Stimulated activated naive CD8-positive, alpha-beta T cell treated with anti-CD3 and anti-CD28 coated beads, Interleukin-15, amount 100 ng/mL, for 72 hours (primary cell): ENCODE measurements around the gene OLA1.

ENCODE experiments used
- ATAC-seq: fragments of 150-1000 bp; cut with Tn5 transposase; 2 replicates; pipeline ENCODE4 v1.10.0; 2021; ENCODE audit warnings: mild to moderate bottlenecking, moderate library complexity
- DNase-seq, 2 donors: peaks; one replicate each; pipeline ENCODE4 v3.0.0; 2021 to 2022
- H3K27ac Mint-ChIP-seq, 2 donors: one replicate each; pipeline ENCODE4 v1.8.0; 2022; ENCODE audit warnings: mild to moderate bottlenecking in 2 of 2, mixed read lengths in 2 of 2, moderate library complexity in 2 of 2
- H3K27me3 Mint-ChIP-seq: one replicate; pipeline ENCODE4 v1.8.0; 2022; ENCODE audit warnings: mixed read lengths
- H3K4me1 Mint-ChIP-seq: one replicate; pipeline ENCODE4 v1.8.0; 2022; ENCODE audit warnings: mild to moderate bottlenecking, mixed read lengths
- H3K4me3 Mint-ChIP-seq, 2 donors: one replicate each; pipeline ENCODE4 v1.8.0; 2022; ENCODE audit warnings: mild to moderate bottlenecking in 2 of 2, mixed read lengths in 2 of 2, moderate library complexity in 1 of 2
- H3K9me3 Mint-ChIP-seq, 2 donors: one replicate each; pipeline ENCODE4 v1.8.0; 2022; ENCODE audit warnings: mixed read lengths in 2 of 2

Gene OLA1

GRCh38 chr2:174076975-174077374 lies 171.4 kb downstream of the OLA1 start:
- Mint-ChIP-seq H3K9me3 (no peaks in the 10 kb centered on the region), H3K27me3 (no peaks in the 10 kb centered on the region), H3K4me3 (no peak overlapping the region), H3K27ac (no peak overlapping the region), H3K4me1 (no peaks in the 10 kb centered on the region)
- no peak for DNase-seq
- ATAC-seq = no peak

- no peaks in the 10 kb centered on the region for H3K4me1 Mint-ChIP-seq
- no peak overlapping the region for H3K4me3 Mint-ChIP-seq
Observed at GRCh38 chr2:174076040-174076439, 172.3 kb downstream of the OLA1 start.

GRCh38 chr2:174074831-174075230 lies 173.5 kb downstream of the OLA1 start:
- no peaks in the 10 kb centered on the region for H3K4me1 Mint-ChIP-seq
- H3K27ac Mint-ChIP-seq = no peak overlapping the region
- no peaks in the 10 kb centered on the region for H3K27me3 Mint-ChIP-seq
- ATAC-seq (no peak), DNase-seq (no peak)
- H3K9me3 Mint-ChIP-seq = no peaks in the 10 kb centered on the region
- H3K4me3 Mint-ChIP-seq = no peak overlapping the region

More at GRCh38 chr2:174076040-174076439, 172.3 kb downstream of the OLA1 start:
- Mint-ChIP-seq H3K27me3 (no peaks in the 10 kb centered on the region), H3K9me3 (no peaks in the 10 kb centered on the region), H3K27ac (no peak overlapping the region)
- ATAC-seq (no peak), DNase-seq (no peak)

- no peak for DNase-seq
- no peaks in the 10 kb centered on the region for H3K27me3 Mint-ChIP-seq
- no peaks in the 10 kb centered on the region for H3K4me1 Mint-ChIP-seq
- H3K4me3 Mint-ChIP-seq = no peak overlapping the region
- no peak for ATAC-seq
- no peak overlapping the region for H3K27ac Mint-ChIP-seq
- H3K9me3 Mint-ChIP-seq = no peaks in the 10 kb centered on the region
Observed at GRCh38 chr2:174072857-174073256, 175.5 kb downstream of the OLA1 start.

GRCh38 chr2:174072069-174072468 lies 176.3 kb downstream of the OLA1 start:
- H3K9me3 Mint-ChIP-seq = no peaks in the 10 kb centered on the region
- H3K4me1 Mint-ChIP-seq = no peaks in the 10 kb centered on the region
- ATAC-seq (no peak), DNase-seq (no peak)
- no peak overlapping the region for H3K27ac Mint-ChIP-seq
- H3K27me3 Mint-ChIP-seq = peaks cover under 1% of the 10 kb centered on the region
- H3K4me3 Mint-ChIP-seq = no peak overlapping the region

- Mint-ChIP-seq H3K4me1 (no peaks in the 10 kb centered on the region), H3K27me3 (peaks cover 8% of the 10 kb centered on the region), H3K4me3 (no peak overlapping the region), H3K27ac (no peak overlapping the region), H3K9me3 (peaks cover 0 to 7% of the 10 kb centered on the region in 2 donors)
- no peak for DNase-seq
- ATAC-seq = no peak
Observed at GRCh38 chr2:174071321-174071720, 177.0 kb downstream of the OLA1 start.

- Mint-ChIP-seq H3K27ac (no peak overlapping the region), H3K9me3 (peaks cover 0 to 7% of the 10 kb centered on the region in 2 donors), H3K27me3 (peaks cover 8% of the 10 kb centered on the region), H3K4me3 (no peak overlapping the region), H3K4me1 (no peaks in the 10 kb centered on the region)
- DNase-seq (no peak), ATAC-seq (no peak)
Observed at GRCh38 chr2:174070281-174070680, 178.1 kb downstream of the OLA1 start.

- H3K4me1 Mint-ChIP-seq = no peaks in the 10 kb centered on the region
- peaks cover 17% of the 10 kb centered on the region for H3K27me3 Mint-ChIP-seq
- DNase-seq (no peak), ATAC-seq (no peak)
- H3K4me3 Mint-ChIP-seq = no peak overlapping the region
- no peak overlapping the region for H3K27ac Mint-ChIP-seq
- H3K9me3 Mint-ChIP-seq = peaks cover 0 to 7% of the 10 kb centered on the region in 2 donors
Observed at GRCh38 chr2:174067815-174068214, 180.5 kb downstream of the OLA1 start.

GRCh38 chr2:174066871-174067270 lies 181.5 kb downstream of the OLA1 start:
- no peak overlapping the region for H3K27ac Mint-ChIP-seq
- no peak overlapping the region for H3K4me3 Mint-ChIP-seq
- H3K9me3 Mint-ChIP-seq = peaks cover 0 to 7% of the 10 kb centered on the region in 2 donors
- ATAC-seq = no peak
- no peaks in the 10 kb centered on the region for H3K4me1 Mint-ChIP-seq
- DNase-seq = no peak
- H3K27me3 Mint-ChIP-seq = peaks cover 17% of the 10 kb centered on the region

- DNase-seq (no peak), ATAC-seq (no peak)
- H3K27me3 Mint-ChIP-seq = peaks cover 17% of the 10 kb centered on the region
- no peak overlapping the region for H3K4me3 Mint-ChIP-seq
- peaks cover 10 to 21% of the 10 kb centered on the region in 2 donors for H3K9me3 Mint-ChIP-seq
- no peak overlapping the region for H3K27ac Mint-ChIP-seq
- H3K4me1 Mint-ChIP-seq = no peaks in the 10 kb centered on the region
Observed at GRCh38 chr2:174063492-174064092, 184.7 kb downstream of the OLA1 start.

GRCh38 chr2:174062934-174063333 lies 185.4 kb downstream of the OLA1 start:
- H3K9me3 Mint-ChIP-seq = peaks cover 13 to 28% of the 10 kb centered on the region in 2 donors
- ATAC-seq (no peak), DNase-seq (no peak)
- H3K27me3 Mint-ChIP-seq = peaks cover 17% of the 10 kb centered on the region
- H3K27ac Mint-ChIP-seq = no peak overlapping the region
- H3K4me3 Mint-ChIP-seq = no peak overlapping the region
- no peaks in the 10 kb centered on the region for H3K4me1 Mint-ChIP-seq

GRCh38 chr2:174059884-174060244 lies 188.5 kb downstream of the OLA1 start:
- Mint-ChIP-seq H3K4me3 (no peak overlapping the region), H3K4me1 (no peaks in the 10 kb centered on the region), H3K27ac (no peak overlapping the region), H3K27me3 (peaks cover 8% of the 10 kb centered on the region), H3K9me3 (peaks cover 13 to 22% of the 10 kb centered on the region in 2 donors)
- ATAC-seq = no peak
- no peak for DNase-seq

GRCh38 chr2:174059178-174059883 lies 189.0 kb downstream of the OLA1 start:
- Mint-ChIP-seq H3K27me3 (peaks cover 8% of the 10 kb centered on the region), H3K27ac (no peak overlapping the region), H3K4me3 (no peak overlapping the region), H3K9me3 (peaks cover 13 to 22% of the 10 kb centered on the region in 2 donors), H3K4me1 (no peaks in the 10 kb centered on the region)
- no peak for ATAC-seq
- DNase-seq = no peak

GRCh38 chr2:174058456-174058855 lies 189.9 kb downstream of the OLA1 start:
- H3K4me1 Mint-ChIP-seq = no peaks in the 10 kb centered on the region
- peaks cover 13 to 22% of the 10 kb centered on the region in 2 donors for H3K9me3 Mint-ChIP-seq
- H3K27ac Mint-ChIP-seq = no peak overlapping the region
- no peak for ATAC-seq
- H3K27me3 Mint-ChIP-seq = peaks cover 9% of the 10 kb centered on the region
- H3K4me3 Mint-ChIP-seq = no peak overlapping the region
- DNase-seq = no peak

- no peak for ATAC-seq
- no peak for DNase-seq
- H3K27me3 Mint-ChIP-seq = peaks cover 9% of the 10 kb centered on the region
- peaks cover 13 to 22% of the 10 kb centered on the region in 2 donors for H3K9me3 Mint-ChIP-seq
- no peaks in the 10 kb centered on the region for H3K4me1 Mint-ChIP-seq
- H3K4me3 Mint-ChIP-seq = no peak overlapping the region
- H3K27ac Mint-ChIP-seq = no peak overlapping the region
Observed at GRCh38 chr2:174058026-174058425, 190.3 kb downstream of the OLA1 start.

- DNase-seq (no peak), ATAC-seq (no peak)
- Mint-ChIP-seq H3K27me3 (peaks cover 9% of the 10 kb centered on the region), H3K4me1 (no peaks in the 10 kb centered on the region), H3K27ac (no peak overlapping the region), H3K9me3 (peaks cover 13 to 22% of the 10 kb centered on the region in 2 donors), H3K4me3 (no peak overlapping the region)
Observed at GRCh38 chr2:174054926-174055325, 193.4 kb downstream of the OLA1 start.
